ENCODE measurements around the gene CD9.

CD9 gene

GRCh38 chr12:6222078-6222654, 22.0 kb downstream of the CD9 start:
- no peak for DNase-seq

GRCh38 chr12:6223545-6223944, 23.3 kb downstream of the CD9 start:
- DNase-seq: no peak

GRCh38 chr12:6224550-6224949, 24.4 kb downstream of the CD9 start:
- no peak for DNase-seq

- DNase-seq: no peak
Measured at GRCh38 chr12:6225630-6226001, 25.4 kb downstream of the CD9 start.

- no peak for DNase-seq
Measured at GRCh38 chr12:6226002-6226678, 25.9 kb downstream of the CD9 start.

GRCh38 chr12:6226679-6227051, 26.5 kb downstream of the CD9 start:
- DNase-seq: no peak

- DNase-seq: no peak
Measured at GRCh38 chr12:6228535-6229223, 28.5 kb downstream of the CD9 start.

- DNase-seq: no peak
Measured at GRCh38 chr12:6229224-6230218, 29.3 kb downstream of the CD9 start.

- peak; percentile 81 for DNase-seq
Measured at GRCh38 chr12:6230321-6231110, 30.3 kb downstream of the CD9 start.

- peak; percentile 15 for DNase-seq
Measured at GRCh38 chr12:6231359-6232268, 31.4 kb downstream of the CD9 start.

- no peak for DNase-seq
Measured at GRCh38 chr12:6233121-6233971, 33.1 kb downstream of the CD9 start.

GRCh38 chr12:6234214-6234613, 34.0 kb downstream of the CD9 start:
- no peak for DNase-seq

GRCh38 chr12:6234906-6235305, 34.7 kb downstream of the CD9 start:
- DNase-seq: no peak

- no peak for DNase-seq
Measured at GRCh38 chr12:6235499-6235898, 35.3 kb downstream of the CD9 start.

GRCh38 chr12:6235906-6236640, 35.9 kb downstream of the CD9 start:
- DNase-seq: no peak

- no peak for DNase-seq
Measured at GRCh38 chr12:6236641-6236940, 36.4 kb downstream of the CD9 start.

- DNase-seq: no peak
Measured at GRCh38 chr12:6237830-6238229, 37.6 kb downstream of the CD9 start.

GRCh38 chr12:6238875-6239274, 38.7 kb downstream of the CD9 start:
- no peak for DNase-seq

GRCh38 chr12:6241495-6241894, 41.3 kb downstream of the CD9 start:
- DNase-seq: no peak

GRCh38 chr12:6249580-6249979, 49.4 kb downstream of the CD9 start:
- DNase-seq: no peak
